ENCODE results near the gene TBC1D17.

TBC1D17 gene

GRCh38 chr19:49879243-49879963 lies 1.9 kb downstream of the TBC1D17 start:
- DNase-seq = peak in 1 of 2 donors; percentile 28

DNA sequence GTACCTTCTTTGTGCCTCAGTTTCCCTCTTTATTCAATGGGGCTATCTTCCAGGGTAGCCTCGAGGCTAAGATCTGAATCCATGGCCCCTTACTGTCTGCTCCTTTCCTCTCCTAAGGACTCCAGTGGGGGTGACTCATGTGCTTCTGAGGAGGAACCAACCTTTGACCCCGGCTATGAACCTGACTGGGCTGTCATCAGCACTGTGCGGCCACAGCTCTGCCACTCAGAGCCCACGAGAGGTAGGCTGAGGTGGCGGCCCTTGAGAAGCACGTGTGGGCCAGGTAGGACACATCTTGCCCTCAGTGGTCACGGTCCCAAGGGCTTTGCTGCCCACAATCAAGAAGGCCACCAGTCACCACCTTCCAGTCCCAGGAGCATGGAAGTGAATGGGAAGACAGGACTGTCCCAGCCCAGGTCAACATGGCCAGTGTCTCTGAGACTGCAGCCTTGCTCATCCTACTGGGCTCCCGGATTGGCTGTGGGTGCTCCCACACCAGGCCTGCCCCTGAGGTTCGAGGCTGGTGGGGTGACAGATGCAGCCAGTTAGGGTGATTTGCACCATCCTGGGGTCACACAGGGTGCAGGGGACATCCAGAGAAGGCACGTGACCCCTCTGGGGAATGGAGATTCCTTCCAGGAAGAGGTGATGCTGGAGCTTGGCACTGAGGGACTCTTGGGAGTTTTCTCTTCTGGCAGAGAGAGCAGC lies 2.8 kb downstream of the TBC1D17 start:
- no peak for DNase-seq

GRCh38 chr19:49881186-49881585 lies 3.7 kb downstream of the TBC1D17 start:
- no peak for DNase-seq

DNA sequence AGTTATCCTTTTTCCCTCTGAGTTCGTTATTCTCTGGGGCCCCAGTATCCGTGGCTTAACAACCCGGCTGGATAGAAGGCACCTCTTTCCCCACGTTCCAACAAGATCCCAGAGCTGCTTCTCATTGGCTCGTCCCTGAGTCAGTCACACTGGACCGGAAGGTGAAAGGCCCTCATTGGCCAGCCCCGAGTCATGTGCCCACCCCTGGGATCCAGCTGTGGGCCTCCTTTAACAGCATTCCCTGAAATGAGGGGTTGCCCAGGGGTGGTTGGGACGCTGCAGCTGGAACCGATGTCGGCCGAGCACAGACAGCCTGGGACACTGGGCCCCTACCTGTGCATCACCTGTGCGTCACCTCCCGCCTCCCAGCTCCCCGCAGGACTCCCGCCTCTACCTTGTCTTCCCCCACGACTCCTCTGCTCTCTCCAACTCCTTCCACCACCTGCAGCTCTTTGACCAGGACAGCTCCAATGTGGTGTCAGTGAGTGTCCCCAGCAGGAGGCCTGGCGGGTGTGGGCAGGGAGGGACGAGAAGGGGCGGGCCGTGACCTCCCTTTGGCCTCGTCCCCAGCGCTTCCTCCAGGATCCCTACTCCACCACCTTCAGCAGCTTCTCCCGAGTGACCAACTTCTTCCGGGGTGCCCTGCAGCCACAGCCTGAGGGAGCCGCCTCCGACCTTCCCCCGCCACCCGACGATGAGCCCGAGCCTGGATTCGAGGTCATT lies 4.3 kb downstream of the TBC1D17 start:
- no peak for DNase-seq

DNA sequence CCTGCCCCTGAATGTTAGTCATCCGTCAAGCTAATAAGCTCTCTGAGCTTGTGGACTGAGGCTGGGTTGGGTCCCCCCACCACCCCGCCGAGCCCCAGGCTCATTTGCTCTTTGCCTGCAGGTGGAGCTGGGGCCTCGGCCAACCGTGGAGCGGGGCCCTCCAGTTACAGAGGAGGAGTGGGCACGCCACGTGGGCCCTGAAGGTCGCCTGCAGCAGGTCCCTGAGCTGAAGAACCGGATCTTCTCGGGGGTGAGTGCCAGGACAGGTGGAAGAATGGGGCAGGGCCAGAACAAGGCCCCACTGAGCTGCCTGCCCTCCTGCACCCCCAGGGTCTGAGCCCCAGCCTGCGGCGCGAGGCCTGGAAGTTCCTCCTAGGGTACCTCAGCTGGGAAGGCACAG lies 5.1 kb downstream of the TBC1D17 start:
- DNase-seq = no peak

DNA sequence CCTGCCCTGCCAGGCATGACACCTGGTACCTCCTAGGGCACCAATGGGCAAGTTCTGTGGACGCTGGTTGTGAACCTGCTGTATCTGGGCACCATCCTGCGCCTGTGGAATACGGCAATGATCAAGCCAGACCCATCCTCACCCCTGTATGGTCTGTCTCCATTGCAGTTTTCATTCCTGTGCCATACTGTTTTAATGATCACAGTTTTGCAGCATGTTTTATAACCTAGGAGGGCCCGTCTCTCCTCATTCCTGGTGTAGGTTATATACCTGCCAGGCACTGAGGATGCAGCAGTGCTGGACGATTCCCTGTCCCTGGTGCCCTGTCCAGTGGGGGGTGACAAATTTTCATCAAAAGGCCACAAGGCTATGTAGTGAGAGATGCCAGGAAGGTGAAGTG lies 5.6 kb downstream of the TBC1D17 start:
- no peak for DNase-seq

DNA sequence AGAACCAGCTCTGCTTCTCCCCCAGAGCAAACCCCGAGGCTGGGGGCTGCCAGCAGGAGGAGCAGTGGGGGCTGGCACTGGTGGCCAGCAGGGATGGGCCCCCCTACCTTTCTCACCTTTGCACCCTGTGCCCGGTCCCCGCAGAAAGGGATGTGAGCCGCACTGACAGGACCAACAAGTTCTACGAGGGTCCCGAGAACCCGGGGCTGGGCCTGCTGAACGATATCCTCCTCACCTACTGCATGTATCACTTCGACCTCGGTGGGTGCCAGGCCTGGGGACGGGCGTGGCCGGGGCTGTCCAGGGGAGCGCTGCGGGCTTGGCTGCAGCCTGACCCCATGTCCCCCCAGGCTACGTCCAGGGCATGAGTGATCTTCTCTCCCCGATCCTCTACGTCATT lies 6.6 kb downstream of the TBC1D17 start:
- DNase-seq = no peak

- no peak for DNase-seq
These were observed 7.3 kb downstream of the TBC1D17 start for GRCh38 chr19:49884760-49885159.

GRCh38 chr19:49887037-49887664 lies 9.6 kb downstream of the TBC1D17 start:
- DNase-seq = no peak

DNA sequence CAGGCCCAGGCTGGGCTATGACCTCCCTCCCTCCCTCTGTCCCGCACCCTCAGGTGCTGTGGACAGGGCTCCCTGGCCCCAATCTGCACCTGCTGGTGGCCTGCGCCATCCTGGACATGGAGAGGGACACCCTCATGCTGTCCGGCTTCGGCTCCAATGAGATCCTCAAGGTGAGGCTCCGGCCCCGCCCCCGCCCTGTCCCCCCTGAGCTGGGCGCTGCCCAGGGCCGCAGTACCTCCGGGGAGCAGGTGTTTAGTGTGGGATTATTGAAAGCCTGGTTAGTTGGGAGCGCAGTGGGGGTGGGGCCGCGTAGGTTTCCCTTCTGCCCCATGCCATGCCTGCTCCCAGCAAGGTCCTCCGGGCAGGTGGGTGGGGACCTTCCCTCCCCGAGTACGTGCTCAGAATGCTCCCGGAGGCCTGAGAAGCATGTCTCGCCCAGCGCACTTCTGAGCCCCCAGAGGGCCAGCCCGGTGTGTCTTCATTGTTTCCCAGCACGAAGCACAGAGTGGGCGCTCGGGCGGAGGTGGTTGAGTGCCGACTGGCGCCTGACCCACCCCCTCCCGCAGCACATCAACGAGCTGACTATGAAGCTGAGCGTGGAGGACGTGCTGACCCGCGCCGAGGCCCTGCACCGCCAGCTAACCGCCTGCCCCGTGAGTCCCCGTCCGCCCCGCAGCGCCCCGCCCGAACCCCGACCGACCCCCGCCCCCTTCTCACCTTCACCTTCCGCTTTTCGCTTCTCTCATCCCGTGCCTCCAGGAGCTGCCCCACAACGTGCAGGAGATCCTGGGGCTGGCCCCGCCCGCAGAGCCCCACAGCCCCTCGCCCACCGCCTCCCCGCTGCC lies 10.4 kb downstream of the TBC1D17 start:
- no peak for DNase-seq

GRCh38 chr19:49888510-49888824 lies 11.0 kb downstream of the TBC1D17 start:
- no peak for DNase-seq

- DNase-seq = no peak
These were observed 11.7 kb downstream of the TBC1D17 start for GRCh38 chr19:49889038-49889686.

DNA sequence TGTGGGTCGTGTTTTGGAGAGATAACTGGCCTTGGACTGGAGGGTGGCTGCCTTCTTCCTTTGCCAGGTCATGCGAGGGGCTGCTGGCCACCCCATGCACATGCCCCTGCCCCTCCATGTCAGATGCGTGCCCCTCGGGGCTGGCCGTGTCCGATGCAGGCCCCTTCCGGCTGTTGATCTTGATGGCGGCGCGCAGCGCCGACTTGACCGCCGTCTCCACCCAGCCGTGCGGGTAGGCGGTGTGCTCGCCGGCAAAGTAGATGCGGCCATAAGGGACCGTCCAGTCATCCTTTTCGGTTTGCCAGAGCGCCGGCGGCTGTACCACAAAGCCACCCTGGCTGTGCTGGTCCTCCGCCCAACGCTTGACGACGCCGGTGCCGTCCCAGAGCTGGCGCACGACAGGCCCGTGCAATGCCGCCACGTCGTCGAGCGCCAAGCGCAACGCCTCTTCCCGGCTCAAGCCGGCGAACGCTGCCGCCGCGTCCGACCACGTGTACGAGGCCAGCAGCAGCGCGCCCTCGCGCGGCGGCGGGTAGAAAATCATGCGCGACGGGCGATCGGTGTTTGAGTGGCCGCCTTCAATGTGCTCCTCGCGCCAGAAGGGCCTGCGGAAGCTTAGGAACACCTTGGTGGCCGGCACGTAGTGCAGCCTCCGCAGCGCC lies 12.3 kb downstream of the TBC1D17 start:
- peak; percentile 83 for DNase-seq

DNA sequence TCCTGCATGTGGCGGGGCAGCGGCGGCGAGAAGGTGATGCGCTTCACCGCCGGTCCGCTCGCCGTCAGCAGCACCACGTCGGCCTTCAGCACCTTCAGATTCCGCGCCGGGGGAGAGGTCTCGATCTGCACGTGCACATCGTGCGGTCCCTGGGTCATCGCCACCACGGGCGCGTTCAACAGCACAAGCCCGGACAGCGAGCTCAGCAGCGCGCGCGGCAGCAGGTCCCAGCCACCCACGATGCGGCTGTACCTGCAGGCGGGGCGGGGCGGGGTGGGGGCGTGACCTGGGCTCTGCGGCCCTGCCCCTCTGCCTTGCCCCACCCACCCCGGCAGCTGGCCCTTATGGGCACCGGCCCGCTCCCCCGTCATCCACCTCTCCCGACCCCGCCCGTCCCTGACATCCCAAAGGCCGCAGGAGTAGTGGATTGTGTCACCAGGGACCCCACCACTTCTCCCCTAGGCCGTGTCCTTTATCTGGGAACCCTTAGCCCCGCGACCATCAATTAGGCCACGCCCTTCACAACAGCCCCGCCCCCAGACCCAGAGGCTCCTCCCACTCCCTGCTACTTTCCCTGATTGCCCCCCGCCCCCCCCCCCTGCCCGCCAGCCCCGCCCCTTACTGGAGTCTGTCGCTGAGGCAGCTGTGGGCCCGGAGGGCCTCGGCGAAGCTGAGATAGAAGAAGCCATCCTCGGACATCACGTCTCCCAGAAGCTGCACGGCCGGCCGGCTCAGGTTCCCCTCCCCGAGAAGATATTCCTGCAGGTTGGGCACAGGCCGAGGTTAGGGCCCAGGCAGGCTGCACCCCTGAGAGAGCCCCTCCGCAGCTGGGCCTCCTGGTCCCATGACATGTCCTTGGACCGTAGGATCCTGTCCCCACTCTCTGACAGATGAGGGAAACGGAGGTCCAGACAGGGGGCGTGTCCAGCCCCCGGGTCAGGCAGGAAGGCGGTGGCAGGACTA lies 13.1 kb downstream of the TBC1D17 start:
- peak; percentile 73 to 79 for DNase-seq

- no peak for DNase-seq
These were observed 13.9 kb downstream of the TBC1D17 start for GRCh38 chr19:49891393-49891792.

- no peak for DNase-seq
These were observed 15.2 kb downstream of the TBC1D17 start for GRCh38 chr19:49892716-49893115.

DNA sequence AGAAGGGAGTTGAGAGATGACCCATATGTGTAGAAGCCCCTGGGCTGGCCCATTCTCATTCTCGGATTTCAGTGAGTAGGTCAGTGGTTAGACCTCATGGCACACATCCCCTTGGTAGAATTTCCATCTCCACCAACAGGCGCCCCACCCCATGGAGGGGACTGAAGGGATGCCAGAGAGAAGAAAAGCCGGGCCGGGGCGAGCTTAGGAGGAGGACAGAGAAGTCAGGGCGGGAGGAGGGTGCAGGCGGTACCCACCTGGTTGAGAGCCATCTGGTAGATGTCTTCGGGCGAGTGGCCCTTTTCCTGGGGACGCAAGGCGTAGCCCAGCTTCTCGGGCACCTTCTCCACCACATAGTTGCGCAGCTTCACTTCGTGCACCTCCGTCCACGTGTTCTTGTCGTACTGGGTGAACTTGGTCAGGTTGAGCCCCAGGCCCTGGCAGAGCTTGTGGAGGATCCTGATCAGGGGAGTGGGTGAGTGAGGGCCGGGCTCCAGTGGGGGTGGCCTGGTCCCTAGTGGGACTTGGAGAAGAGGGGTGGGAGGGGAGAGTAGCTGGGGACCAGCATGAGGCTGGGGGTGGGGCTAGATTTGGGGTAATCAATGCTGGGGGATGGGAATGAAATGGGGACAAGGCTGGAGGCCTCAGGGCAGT lies 16.6 kb downstream of the TBC1D17 start:
- no peak for DNase-seq

- DNase-seq = peak; percentile 58 to 60
These were observed 17.5 kb downstream of the TBC1D17 start for GRCh38 chr19:49894879-49895565.

All from CD4-positive, alpha-beta T cell treated with Interleukin-1 beta for 1 hour (primary cell).